ENCODE measurements around the gene TRIL.

The TRIL gene

DNA sequence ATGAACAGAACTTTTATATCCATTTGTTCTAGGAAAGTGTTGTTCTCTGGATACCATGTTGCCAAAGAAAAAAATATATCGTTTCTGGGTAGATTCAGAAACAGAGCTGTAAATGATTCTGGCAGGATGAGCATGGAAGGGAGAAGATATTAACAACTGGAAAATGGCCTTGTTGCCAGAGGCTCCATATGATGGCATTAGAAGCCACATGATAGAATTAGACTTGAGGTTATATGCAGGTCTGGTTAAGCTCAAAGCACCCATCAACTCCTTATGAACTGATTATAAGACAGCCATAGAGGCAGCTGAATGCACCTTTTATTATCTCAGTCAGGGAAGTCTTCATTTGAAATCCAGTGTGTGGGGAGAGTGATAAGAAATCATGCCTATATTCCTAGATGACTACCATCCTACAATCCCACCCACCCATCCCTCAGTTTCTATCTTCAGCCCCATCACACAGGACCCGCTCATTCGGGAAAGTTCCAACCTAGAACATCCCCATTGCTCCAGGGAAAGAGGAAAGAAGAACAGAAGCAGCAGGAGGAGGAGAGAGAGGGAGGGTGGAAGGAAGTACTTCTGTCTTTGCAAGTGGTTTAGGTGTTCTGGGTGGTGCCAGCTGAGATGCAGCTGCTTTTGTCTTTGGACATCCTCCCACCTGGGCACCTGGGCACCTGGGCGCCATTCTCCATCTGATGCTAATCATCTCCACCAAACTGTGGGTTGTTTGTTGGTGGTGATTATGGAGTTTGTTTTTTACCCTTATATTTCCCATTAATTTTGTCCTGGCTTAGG, 25.5 kb upstream of the TRIL start:
- TF ChIP-seq, protein P1, sequence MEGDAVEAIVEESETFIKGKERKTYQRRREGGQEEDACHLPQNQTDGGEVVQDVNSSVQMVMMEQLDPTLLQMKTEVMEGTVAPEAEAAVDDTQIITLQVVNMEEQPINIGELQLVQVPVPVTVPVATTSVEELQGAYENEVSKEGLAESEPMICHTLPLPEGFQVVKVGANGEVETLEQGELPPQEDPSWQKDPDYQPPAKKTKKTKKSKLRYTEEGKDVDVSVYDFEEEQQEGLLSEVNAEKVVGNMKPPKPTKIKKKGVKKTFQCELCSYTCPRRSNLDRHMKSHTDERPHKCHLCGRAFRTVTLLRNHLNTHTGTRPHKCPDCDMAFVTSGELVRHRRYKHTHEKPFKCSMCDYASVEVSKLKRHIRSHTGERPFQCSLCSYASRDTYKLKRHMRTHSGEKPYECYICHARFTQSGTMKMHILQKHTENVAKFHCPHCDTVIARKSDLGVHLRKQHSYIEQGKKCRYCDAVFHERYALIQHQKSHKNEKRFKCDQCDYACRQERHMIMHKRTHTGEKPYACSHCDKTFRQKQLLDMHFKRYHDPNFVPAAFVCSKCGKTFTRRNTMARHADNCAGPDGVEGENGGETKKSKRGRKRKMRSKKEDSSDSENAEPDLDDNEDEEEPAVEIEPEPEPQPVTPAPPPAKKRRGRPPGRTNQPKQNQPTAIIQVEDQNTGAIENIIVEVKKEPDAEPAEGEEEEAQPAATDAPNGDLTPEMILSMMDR (IDR thresholded peaks at IDR 0.05; ENCODE audit: extremely low read depth, missing control alignments) = no peak
- no peak for DNase-seq (ENCODE audit: low spot score)

- no peak for DNase-seq (ENCODE audit: low spot score)
- TF ChIP-seq, protein P1 (IDR thresholded peaks at IDR 0.05; ENCODE audit: extremely low read depth, missing control alignments) = no peak
Measured at GRCh38 chr7:28981161-28981465, 23.0 kb upstream of the TRIL start.

DNA sequence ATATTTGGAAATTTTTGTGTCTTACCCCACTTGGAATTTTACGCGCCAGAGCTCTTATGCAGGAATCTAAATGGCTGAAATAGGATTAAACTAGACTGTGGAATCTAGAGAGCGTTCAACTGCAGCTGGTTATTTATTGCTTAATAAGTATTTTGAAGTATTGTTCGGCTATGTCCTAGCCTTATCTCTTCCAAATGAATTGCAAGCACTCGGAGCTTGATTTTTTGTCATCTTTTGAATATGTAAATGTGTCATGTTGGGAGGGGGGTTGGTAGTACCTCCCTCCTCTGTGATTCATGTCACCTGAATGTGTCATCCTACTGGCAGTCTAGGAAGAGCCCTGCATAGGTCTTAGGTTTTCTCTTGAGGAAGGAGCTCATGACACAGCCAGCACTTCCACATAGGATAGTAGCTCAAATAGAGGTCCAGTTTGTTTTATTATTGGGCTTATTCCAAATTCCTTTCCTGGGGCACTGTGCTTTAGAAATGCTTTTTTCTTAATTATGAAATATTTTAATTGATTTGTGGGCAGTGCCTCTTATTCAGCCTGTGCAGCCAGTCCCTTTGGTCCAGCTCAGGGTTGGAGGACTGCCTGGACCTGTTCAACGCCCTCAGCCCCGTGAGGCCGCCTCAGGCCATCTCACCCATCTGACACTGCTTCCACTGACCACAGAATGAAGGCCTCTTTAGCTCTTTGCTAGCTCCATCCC, 22.5 kb upstream of the TRIL start:
- no peak for DNase-seq (ENCODE audit: low spot score)
- TF ChIP-seq, protein P1 (IDR thresholded peaks at IDR 0.05; ENCODE audit: extremely low read depth, missing control alignments) = no peak

GRCh38 chr7:28979776-28980175, 21.6 kb upstream of the TRIL start:
- TF ChIP-seq, protein P1 (IDR thresholded peaks at IDR 0.05; ENCODE audit: extremely low read depth, missing control alignments) = no peak
- no peak for DNase-seq (ENCODE audit: low spot score)

DNA sequence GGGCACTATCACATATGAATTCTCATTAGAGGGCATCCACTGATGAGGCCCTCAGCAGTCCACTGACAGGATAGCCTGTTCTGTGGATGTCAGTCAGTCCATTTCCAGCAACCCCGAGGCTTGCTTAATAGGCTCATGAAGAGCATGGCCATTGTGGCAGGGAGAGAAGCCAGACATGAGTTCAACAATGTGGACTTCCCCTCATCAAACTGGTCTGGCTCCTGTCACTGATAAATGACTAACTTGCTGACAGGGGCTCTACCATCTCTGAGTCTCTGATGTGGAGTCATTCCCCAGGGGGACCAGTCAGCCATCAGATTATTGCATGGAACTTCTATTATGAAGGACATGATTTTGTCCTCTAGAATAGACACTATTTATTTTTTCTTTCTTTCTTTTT, 19.8 kb upstream of the TRIL start:
- no peak for DNase-seq (ENCODE audit: low spot score)
- TF ChIP-seq, protein P1 (IDR thresholded peaks at IDR 0.05; ENCODE audit: extremely low read depth, missing control alignments) = no peak

GRCh38 chr7:28976022-28976421, 17.9 kb upstream of the TRIL start:
- TF ChIP-seq, protein P1 (IDR thresholded peaks at IDR 0.05; ENCODE audit: extremely low read depth, missing control alignments) = no peak
- DNase-seq (ENCODE audit: low spot score) = no peak

DNA sequence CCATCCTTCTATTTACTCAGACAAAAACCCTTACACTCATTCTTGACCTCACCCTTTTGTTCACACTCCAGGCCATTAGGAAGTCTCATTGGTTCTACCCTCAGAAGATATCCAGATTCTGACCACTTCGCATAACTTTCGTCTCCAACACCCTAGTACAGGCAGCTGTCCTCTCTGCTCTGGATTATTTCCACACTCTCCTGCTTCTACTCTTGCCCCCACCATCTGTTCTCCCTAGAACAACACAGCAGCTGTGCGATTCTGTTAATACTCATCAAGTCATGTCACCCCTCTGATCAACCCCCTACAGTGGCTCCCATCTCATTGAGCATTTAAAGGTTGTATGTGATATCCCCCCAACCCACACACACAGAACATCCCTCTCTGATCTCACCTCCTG, 15.5 kb upstream of the TRIL start:
- no peak for DNase-seq (ENCODE audit: low spot score)
- TF ChIP-seq, protein P1 (IDR thresholded peaks at IDR 0.05; ENCODE audit: extremely low read depth, missing control alignments) = no peak
